ENCODE measurements around the gene UROC1. TPM values are rescaled to one million over a fixed set of nuclear protein-coding genes. Genes with fewer than 3 reads are reported as not detected.
A peak's percentile ranks its signal among the peaks of the same experiment; 100 is the strongest.

The UROC1 gene
- total and polyA plus RNA-seq, 2 of the 13 experiments (the other 11 are each of a cell fraction or from before 2014, with no cell fraction given): 0.71 to 1.3 TPM

DNA sequence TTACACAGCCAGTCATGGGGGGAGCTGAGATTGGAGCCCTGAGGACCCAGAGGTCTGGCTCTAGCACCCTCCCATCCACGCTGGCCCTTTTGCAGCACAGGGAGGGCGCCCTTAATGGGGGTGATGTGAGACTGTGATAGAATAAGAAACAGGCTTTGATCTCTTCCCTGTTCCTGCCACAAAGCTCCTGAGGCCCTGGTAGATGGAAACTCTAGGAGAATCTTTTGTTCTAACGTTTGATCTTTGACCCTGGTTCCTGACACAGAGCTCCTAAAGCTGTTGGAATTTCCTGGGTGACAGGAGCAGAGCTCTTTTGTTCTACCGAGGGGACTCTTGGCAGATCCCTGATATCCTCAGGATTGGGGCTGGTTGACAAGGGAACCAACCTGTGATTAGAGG lies 1.2 kb upstream of the UROC1 start (continued):
- TF ChIP-seq EP300 (IDR thresholded peaks at IDR 0.05; ENCODE audit: low read depth in 2 of 2, low read length in 2 of 2) (peak in 1 of 2 experiments; percentile 53; a peak in 1 of 4 replicates), EP300 (CRISPR knock-in tag; IDR thresholded peaks at IDR 0.05; ENCODE audit: borderline replicate concordance) (no peak), PTBP1 (IDR thresholded peaks at IDR 0.05; ENCODE audit: low read depth, low read length, poor library complexity, severe bottlenecking) (no peak), RARA (CRISPR knock-in tag; IDR thresholded peaks at IDR 0.05) (peak; percentile 41; the same call in 1 of the 2 replicates), ZNF713 (CRISPR knock-in tag; IDR thresholded peaks at IDR 0.05) (no peak), HNF4A (CRISPR knock-in tag; IDR thresholded peaks at IDR 0.05) (peak; percentile 55), NR2F6 (IDR thresholded peaks at IDR 0.05) (peak; percentile 86), NR2F6 (CRISPR knock-in tag; IDR thresholded peaks at IDR 0.05) (peak; percentile 81)
- TF ChIP-seq, protein P1, sequence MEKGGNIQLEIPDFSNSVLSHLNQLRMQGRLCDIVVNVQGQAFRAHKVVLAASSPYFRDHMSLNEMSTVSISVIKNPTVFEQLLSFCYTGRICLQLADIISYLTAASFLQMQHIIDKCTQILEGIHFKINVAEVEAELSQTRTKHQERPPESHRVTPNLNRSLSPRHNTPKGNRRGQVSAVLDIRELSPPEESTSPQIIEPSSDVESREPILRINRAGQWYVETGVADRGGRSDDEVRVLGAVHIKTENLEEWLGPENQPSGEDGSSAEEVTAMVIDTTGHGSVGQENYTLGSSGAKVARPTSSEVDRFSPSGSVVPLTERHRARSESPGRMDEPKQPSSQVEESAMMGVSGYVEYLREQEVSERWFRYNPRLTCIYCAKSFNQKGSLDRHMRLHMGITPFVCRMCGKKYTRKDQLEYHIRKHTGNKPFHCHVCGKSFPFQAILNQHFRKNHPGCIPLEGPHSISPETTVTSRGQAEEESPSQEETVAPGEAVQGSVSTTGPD (CRISPR knock-in tag; IDR thresholded peaks at IDR 0.05): no peak
- TF ChIP-seq, protein P2, sequence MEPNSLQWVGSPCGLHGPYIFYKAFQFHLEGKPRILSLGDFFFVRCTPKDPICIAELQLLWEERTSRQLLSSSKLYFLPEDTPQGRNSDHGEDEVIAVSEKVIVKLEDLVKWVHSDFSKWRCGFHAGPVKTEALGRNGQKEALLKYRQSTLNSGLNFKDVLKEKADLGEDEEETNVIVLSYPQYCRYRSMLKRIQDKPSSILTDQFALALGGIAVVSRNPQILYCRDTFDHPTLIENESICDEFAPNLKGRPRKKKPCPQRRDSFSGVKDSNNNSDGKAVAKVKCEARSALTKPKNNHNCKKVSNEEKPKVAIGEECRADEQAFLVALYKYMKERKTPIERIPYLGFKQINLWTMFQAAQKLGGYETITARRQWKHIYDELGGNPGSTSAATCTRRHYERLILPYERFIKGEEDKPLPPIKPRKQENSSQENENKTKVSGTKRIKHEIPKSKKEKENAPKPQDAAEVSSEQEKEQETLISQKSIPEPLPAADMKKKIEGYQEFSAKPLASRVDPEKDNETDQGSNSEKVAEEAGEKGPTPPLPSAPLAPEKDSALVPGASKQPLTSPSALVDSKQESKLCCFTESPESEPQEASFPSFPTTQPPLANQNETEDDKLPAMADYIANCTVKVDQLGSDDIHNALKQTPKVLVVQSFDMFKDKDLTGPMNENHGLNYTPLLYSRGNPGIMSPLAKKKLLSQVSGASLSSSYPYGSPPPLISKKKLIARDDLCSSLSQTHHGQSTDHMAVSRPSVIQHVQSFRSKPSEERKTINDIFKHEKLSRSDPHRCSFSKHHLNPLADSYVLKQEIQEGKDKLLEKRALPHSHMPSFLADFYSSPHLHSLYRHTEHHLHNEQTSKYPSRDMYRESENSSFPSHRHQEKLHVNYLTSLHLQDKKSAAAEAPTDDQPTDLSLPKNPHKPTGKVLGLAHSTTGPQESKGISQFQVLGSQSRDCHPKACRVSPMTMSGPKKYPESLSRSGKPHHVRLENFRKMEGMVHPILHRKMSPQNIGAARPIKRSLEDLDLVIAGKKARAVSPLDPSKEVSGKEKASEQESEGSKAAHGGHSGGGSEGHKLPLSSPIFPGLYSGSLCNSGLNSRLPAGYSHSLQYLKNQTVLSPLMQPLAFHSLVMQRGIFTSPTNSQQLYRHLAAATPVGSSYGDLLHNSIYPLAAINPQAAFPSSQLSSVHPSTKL (CRISPR knock-in tag; IDR thresholded peaks at IDR 0.05): peak; percentile 51
